ENCODE results near the gene ADGRG3. TPM values are rescaled to one million over a fixed set of nuclear protein-coding genes. Genes with fewer than 3 reads are reported as not detected.

Gene ADGRG3
- total and polyA plus RNA-seq, 2 of the 13 experiments (the other 11 are each of a cell fraction or from before 2014, with no cell fraction given) = 2.7 to 11.8 TPM

DNA sequence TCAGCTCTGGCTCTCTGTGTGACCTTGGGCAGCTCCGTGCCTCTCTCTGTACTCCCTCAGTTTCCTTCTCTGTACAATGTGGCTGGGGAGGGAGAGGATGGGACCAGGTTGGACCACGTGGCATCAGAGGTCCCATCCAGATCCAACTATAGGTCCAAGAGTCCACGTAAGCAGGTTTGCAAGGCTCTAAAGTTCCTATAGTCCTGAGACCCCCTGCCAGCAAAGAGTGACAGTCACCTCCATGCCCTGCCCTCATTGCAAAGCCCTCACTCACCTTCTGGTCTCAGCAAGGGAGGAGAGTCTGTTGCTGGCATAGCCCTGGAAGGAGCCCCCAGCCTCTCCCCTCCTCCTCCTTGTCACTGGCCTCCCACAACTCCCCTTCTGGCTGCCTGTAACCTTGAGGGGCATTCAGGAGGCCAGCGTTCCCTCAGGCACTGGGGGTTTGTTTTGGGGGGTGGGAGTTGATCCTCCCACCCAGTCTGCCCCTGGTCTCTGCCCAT lies 20.4 kb downstream of the ADGRG3 start (continued):
- peak; percentile 48; the same call in 1 of the 2 replicates for TF ChIP-seq IKZF5 (CRISPR knock-in tag; IDR thresholded peaks at IDR 0.05)
- no peak for TF ChIP-seq SYNCRIP (IDR thresholded peaks at IDR 0.05; ENCODE audit: insufficient read depth, low read depth, low read length)
- no peak for TF ChIP-seq RARG (CRISPR knock-in tag; IDR thresholded peaks at IDR 0.05; ENCODE audit: low read depth)
- no peak for TF ChIP-seq ZNF317 (CRISPR knock-in tag; IDR thresholded peaks at IDR 0.05)
- TF ChIP-seq ZFP36 (IDR thresholded peaks at IDR 0.05; ENCODE audit: borderline replicate concordance, low read depth, low read length, partially characterized antibody) = no peak
- TF ChIP-seq DBP (CRISPR knock-in tag; IDR thresholded peaks at IDR 0.05; ENCODE audit: not compliant biosample characterization) = no peak
- no peak for TF ChIP-seq REL (CRISPR knock-in tag; conservative IDR thresholded peaks at IDR 0.05)
- TF ChIP-seq NBN (conservative IDR thresholded peaks at IDR 0.05) = no peak
- no peak for TF ChIP-seq SRY (CRISPR knock-in tag; IDR thresholded peaks at IDR 0.05)
- TF ChIP-seq, protein P1, sequence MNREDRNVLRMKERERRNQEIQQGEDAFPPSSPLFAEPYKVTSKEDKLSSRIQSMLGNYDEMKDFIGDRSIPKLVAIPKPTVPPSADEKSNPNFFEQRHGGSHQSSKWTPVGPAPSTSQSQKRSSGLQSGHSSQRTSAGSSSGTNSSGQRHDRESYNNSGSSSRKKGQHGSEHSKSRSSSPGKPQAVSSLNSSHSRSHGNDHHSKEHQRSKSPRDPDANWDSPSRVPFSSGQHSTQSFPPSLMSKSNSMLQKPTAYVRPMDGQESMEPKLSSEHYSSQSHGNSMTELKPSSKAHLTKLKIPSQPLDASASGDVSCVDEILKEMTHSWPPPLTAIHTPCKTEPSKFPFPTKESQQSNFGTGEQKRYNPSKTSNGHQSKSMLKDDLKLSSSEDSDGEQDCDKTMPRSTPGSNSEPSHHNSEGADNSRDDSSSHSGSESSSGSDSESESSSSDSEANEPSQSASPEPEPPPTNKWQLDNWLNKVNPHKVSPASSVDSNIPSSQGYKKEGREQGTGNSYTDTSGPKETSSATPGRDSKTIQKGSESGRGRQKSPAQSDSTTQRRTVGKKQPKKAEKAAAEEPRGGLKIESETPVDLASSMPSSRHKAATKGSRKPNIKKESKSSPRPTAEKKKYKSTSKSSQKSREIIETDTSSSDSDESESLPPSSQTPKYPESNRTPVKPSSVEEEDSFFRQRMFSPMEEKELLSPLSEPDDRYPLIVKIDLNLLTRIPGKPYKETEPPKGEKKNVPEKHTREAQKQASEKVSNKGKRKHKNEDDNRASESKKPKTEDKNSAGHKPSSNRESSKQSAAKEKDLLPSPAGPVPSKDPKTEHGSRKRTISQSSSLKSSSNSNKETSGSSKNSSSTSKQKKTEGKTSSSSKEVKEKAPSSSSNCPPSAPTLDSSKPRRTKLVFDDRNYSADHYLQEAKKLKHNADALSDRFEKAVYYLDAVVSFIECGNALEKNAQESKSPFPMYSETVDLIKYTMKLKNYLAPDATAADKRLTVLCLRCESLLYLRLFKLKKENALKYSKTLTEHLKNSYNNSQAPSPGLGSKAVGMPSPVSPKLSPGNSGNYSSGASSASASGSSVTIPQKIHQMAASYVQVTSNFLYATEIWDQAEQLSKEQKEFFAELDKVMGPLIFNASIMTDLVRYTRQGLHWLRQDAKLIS (CRISPR knock-in tag; IDR thresholded peaks at IDR 0.05) = no peak
- no peak for TF ChIP-seq MZF1 (CRISPR knock-in tag; IDR thresholded peaks at IDR 0.05; ENCODE audit: borderline replicate concordance)
- TF ChIP-seq TAF1 (CRISPR knock-in tag; IDR thresholded peaks at IDR 0.05) = no peak
- no peak for TF ChIP-seq NR2C2 (CRISPR knock-in tag; IDR thresholded peaks at IDR 0.05; ENCODE audit: borderline replicate concordance)
- TF ChIP-seq GRHL1 (CRISPR knock-in tag; conservative IDR thresholded peaks at IDR 0.05) = no peak
- TF ChIP-seq KDM6A (CRISPR knock-in tag; IDR thresholded peaks at IDR 0.05; ENCODE audit: low read depth) = no peak
- TF ChIP-seq ZNF136 (CRISPR knock-in tag; IDR thresholded peaks at IDR 0.05; ENCODE audit: low read depth) = no peak
- no peak for TF ChIP-seq KLF15 (CRISPR knock-in tag; IDR thresholded peaks at IDR 0.05; ENCODE audit: borderline replicate concordance)
- peak; percentile 41; the same call in 1 of the 2 replicates for TF ChIP-seq ZNF709 (CRISPR knock-in tag; IDR thresholded peaks at IDR 0.05)
- no peak for TF ChIP-seq FOXP1 (IDR thresholded peaks at IDR 0.05)
- TF ChIP-seq FOXP1 (CRISPR knock-in tag; IDR thresholded peaks at IDR 0.05) = no peak
- peak; percentile 16; the same call in 1 of the 2 replicates for TF ChIP-seq ZMYM3 (CRISPR knock-in tag; IDR thresholded peaks at IDR 0.05)
- no peak for TF ChIP-seq KAT7 (CRISPR knock-in tag; IDR thresholded peaks at IDR 0.05; ENCODE audit: borderline replicate concordance)
- no peak for TF ChIP-seq MXD4 (CRISPR knock-in tag; IDR thresholded peaks at IDR 0.05)
- no peak for TF ChIP-seq CAMTA2 (CRISPR knock-in tag; IDR thresholded peaks at IDR 0.05; ENCODE audit: borderline replicate concordance)

Data from HepG2 (cell line).